K562 (cell line): ENCODE measurements around the gene TMED6. TPM values are rescaled to one million over a fixed set of nuclear protein-coding genes. Genes with fewer than 3 reads are reported as not detected.

Experiments used
- ATAC-seq: fragments of 200-7000 bp; cut with Tn5 transposase; 3 replicates; pipeline ENCODE4 v1.9.1; 2020; ENCODE audit warnings: moderate library complexity
- BruUV-seq: library from RNA; stranded (reverse); fragments of 400-500 nt; replicated peaks from 2 replicates; lab custom pipeline; 2021; lab: Mats Ljungman, UMichigan
- CTCF ChIA-PET: fragments of 300-600 bp; formaldehyde crosslinking; extraction: SDS; loops from one replicate; lab custom pipeline; 2021; ENCODE audit warnings: low intra/inter-chr PET ratio; lab: Yijun Ruan, JAX
- POLR2A ChIA-PET: fragments of 300-600, 350-650 bp; sonication (Branson Sonifier 250); formaldehyde crosslinking; extraction: SDS; loops from one replicate; lab custom pipeline; 2021; ENCODE audit warnings: antibody characterized with exemption, inconsistent platforms; lab: Yijun Ruan, JAX
- DNase-seq, 4 experiments: peaks; one replicate each; pipeline versions ENCODE4 v3.0.0 to v3.0.0-alpha.2; 2011 to 2018; ENCODE audit warnings: low spot score in 3 of 4, mixed read lengths in 3 of 4; ENCODE audit errors: extremely low read depth in 1 of 4
- FAIRE-seq: peaks from 2 replicates; lab custom pipeline; 2011; peaks lifted over from hg19 to GRCh38; lab: Jason Lieb, UNC
- H2AFZ ChIP-seq: 2 replicates; pipeline ENCODE4 v1.6.0; 2011; ENCODE audit warnings: low read depth, low read length, control low read depth, inconsistent platforms
- H3K27ac ChIP-seq: fragments of 200-600 bp; 3 replicates; pipeline ENCODE4 v1.8.0; 2011; ENCODE audit warnings: low read depth, mild to moderate bottlenecking, control low read depth, inconsistent platforms, low read length, moderate library complexity, mixed read lengths; ENCODE audit errors: extremely low read depth
- H3K27me3 ChIP-seq, 2 experiments: fragments of 300-600 bp in 1 of 2; 2 replicates in 1 of 2; 3 replicates in 1 of 2; pipeline versions ENCODE4 v1.6.0 to v1.8.0; 2011; ENCODE audit warnings: inconsistent platforms in 2 of 2, low read length in 2 of 2, mild to moderate bottlenecking in 1 of 2, mixed read lengths in 1 of 2, moderate library complexity in 1 of 2; ENCODE audit not compliant: control insufficient read depth in 2 of 2, insufficient read depth in 2 of 2
- H3K36me3 ChIP-seq: fragments of 300-600 bp; 3 replicates; pipeline ENCODE4 v1.8.0; 2011; ENCODE audit warnings: mild to moderate bottlenecking, low read length, inconsistent platforms; ENCODE audit not compliant: control insufficient read depth, insufficient read depth
- H3K4me1 ChIP-seq, 2 experiments: fragments of 200-600 bp in 1 of 2; replicated peaks in 1 of 2; 2 replicates in 1 of 2; 3 replicates in 1 of 2; pipeline versions ENCODE4 v1.5.1 to v1.8.0; 2011; ENCODE audit warnings: inconsistent platforms in 2 of 2, low read length in 2 of 2, mild to moderate bottlenecking in 1 of 2, mixed read lengths in 1 of 2, moderate library complexity in 1 of 2; ENCODE audit not compliant: control insufficient read depth in 2 of 2, insufficient read depth in 2 of 2
- H3K4me2 ChIP-seq: 2 replicates; pipeline ENCODE4 v1.6.1; 2011; ENCODE audit warnings: low read length, control low read depth, inconsistent platforms, mixed read lengths; ENCODE audit not compliant: insufficient read depth
- H3K4me3 ChIP-seq: fragments of 200-600 bp; sonication (generic), shearing (Covaris generic); 2 replicates; pipeline ENCODE4 v1.5.1; 2016; ENCODE audit warnings: control low read depth, inconsistent platforms
- H3K79me2 ChIP-seq: fragments of 200-600 bp; 3 replicates; pipeline ENCODE4 v1.8.0; 2011; ENCODE audit warnings: low read length, inconsistent platforms; ENCODE audit not compliant: control insufficient read depth, insufficient read depth
- H3K9ac ChIP-seq, 2 experiments: 2 replicates each; pipeline versions ENCODE4 v1.6.0 to v1.6.1; 2011; ENCODE audit warnings: low read depth in 2 of 2, low read length in 2 of 2, control low read depth in 1 of 2, inconsistent platforms in 1 of 2, mild to moderate bottlenecking in 1 of 2, mixed read lengths in 1 of 2; ENCODE audit not compliant: insufficient read depth in 1 of 2
- H3K9me1 ChIP-seq: one replicate; pipeline ENCODE4 v1.6.0; 2011; ENCODE audit warnings: inconsistent platforms, mild to moderate bottlenecking, low read length, moderate library complexity; ENCODE audit not compliant: control insufficient read depth, insufficient read depth
- H3K9me3 ChIP-seq: replicated peaks from 2 replicates; pipeline ENCODE4 v1.5.1; 2011; ENCODE audit warnings: low read depth, low read length, inconsistent platforms; ENCODE audit not compliant: control insufficient read depth, insufficient read depth
- H4K20me1 ChIP-seq: replicated peaks from 2 replicates; pipeline ENCODE4 v1.6.1; 2011; ENCODE audit warnings: low read length, inconsistent platforms, mixed read lengths; ENCODE audit not compliant: control insufficient read depth, insufficient read depth
- CHD2 ChIP-seq: IDR thresholded peaks from 2 replicates; pipeline ENCODE4 v1.6.1; 2011; ENCODE audit warnings: low read depth, low read length
- FOXA3 ChIP-seq, 2 experiments: fragments of 450-650 bp in 1 of 2; sonication (generic) in 1 of 2; formaldehyde crosslinking; IDR thresholded peaks in 1 of 2; conservative IDR thresholded peaks in 1 of 2; 2 replicates each; pipeline versions ENCODE4 v1.4.0 to v1.8.0; 2020 to 2022; ENCODE audit warnings: mild to moderate bottlenecking in 2 of 2, missing genetic modification reagents in 1 of 2
- HCFC1 ChIP-seq: IDR thresholded peaks from 2 replicates; pipeline ENCODE4 v1.6.1; 2012; ENCODE audit warnings: low read depth, low read length, improper control_type of control experiment
- HMGN3 ChIP-seq: IDR thresholded peaks from 2 replicates; pipeline ENCODE4 v1.6.1; 2011; ENCODE audit warnings: borderline replicate concordance, low read depth, mild to moderate bottlenecking, mixed read lengths, low read length; ENCODE audit not compliant: insufficient read length; ENCODE audit errors: extremely low read depth
- NKRF ChIP-seq: fragments of 450-650 bp; IDR thresholded peaks from 2 replicates; pipeline ENCODE4 v1.6.1; 2016; ENCODE audit warnings: borderline replicate concordance
- RBM25 ChIP-seq: fragments of 200-400 bp; formaldehyde crosslinking; IDR thresholded peaks from 2 replicates; pipeline ENCODE4 v1.6.1; 2018; ENCODE audit warnings: low read length, low read depth, moderate library complexity; ENCODE audit not compliant: severe bottlenecking
- SAFB2 ChIP-seq: fragments of 200-400 bp; formaldehyde crosslinking; IDR thresholded peaks from 2 replicates; pipeline ENCODE4 v1.6.1; 2018; ENCODE audit warnings: borderline replicate concordance, low read length, low read depth, moderate library complexity; ENCODE audit not compliant: severe bottlenecking
- ZNF121 ChIP-seq: sonication (generic); formaldehyde crosslinking; conservative IDR thresholded peaks from 2 replicates; pipeline ENCODE4 v1.8.0; 2022; ENCODE audit warnings: missing genetic modification reagents
- ZNF140 ChIP-seq: fragments of 250-450 bp; sonication (Bioruptor Pico); IDR thresholded peaks from 2 replicates; pipeline ENCODE4 v1.8.0; 2021; ENCODE audit warnings: moderate library complexity, mild to moderate bottlenecking, inconsistent platforms
- in situ Hi-C: fragments of 300-500 bp; cut with MboI; formaldehyde crosslinking; loops from 4 replicates; pipeline ENCODE4 v1.15.0; 2018; ENCODE audit warnings: inconsistent platforms, mixed read lengths
- intact Hi-C: fragments of 100-400 bp; cut with micrococcal nuclease; formaldehyde crosslinking; loops from 2 replicates; pipeline ENCODE4 v1.14.2; 2022
- polyA plus RNA-seq, 8 experiments: library from polyadenylated mRNA; depleted of rRNA in 4 of 8; stranded (reverse) in 5 of 8; unstranded in 3 of 8; fragments of >200 nt; fragmentation: Nextera tagmentation in 2 of 8; fragmentation: Illumina TruSeq in 1 of 8; extraction: Ambion mirVana in 2 of 8; extraction: Trizol in 1 of 8; gene quantifications; 2 replicates each; pipeline versions ENCODE4 v1.2.1 to v1.2.3, GENCODE V29; 2011 to 2014; ENCODE audit warnings: inconsistent platforms in 1 of 8, missing spikeins in 1 of 8
- total RNA-seq, 7 experiments: library from RNA; depleted of rRNA in 6 of 7; stranded (reverse); fragments of >200 nt in 6 of 7; fragmentation: Illumina TruSeq in 2 of 7; extraction: Trizol in 2 of 7; gene quantifications; 2 replicates each; pipeline versions ENCODE4 v1.2.1 to v1.2.3, GENCODE V29; 2011 to 2021; ENCODE audit warnings: low replicate concordance in 1 of 7

TMED6 gene
- total and polyA plus RNA-seq, 9 of the 15 experiments (the other 6 are each of a cell fraction or from before 2014, with no cell fraction given): 0.14 to 0.45 (median 0.25) TPM; not detected in 2

- Histone ChIP-seq H3K4me2 (no peak overlapping the region), H4K20me1 (no peaks in the 10 kb centered on the region), H3K27me3 (no peaks in the 10 kb centered on the region), H3K79me2 (no peaks in the 10 kb centered on the region), H3K9me1 (no peaks in the 10 kb centered on the region), H3K27ac (no peak overlapping the region), H2AFZ (peak overlapping the region; percentile 90), H3K9me3 (no peaks in the 10 kb centered on the region), H3K9ac (no peak overlapping the region), H3K4me1 (peaks cover 0 to 7% of the 10 kb centered on the region in 2 experiments; a peak in 4 of 5 replicates), H3K4me3 (no peak overlapping the region), H3K36me3 (no peaks in the 10 kb centered on the region)
- in situ Hi-C loops (no loop called here), intact Hi-C loops (loop anchor here (1.0 to 10.0 kb wide), 4 partner anchors 69 to 358 kb away; partner anchors contain the start of genes NFAT5 and NOB1)
- CTCF ChIA-PET: interaction anchor here (1.5 to 2.3 kb wide), 2 partner anchors 358 to 360 kb away, joined by 7 to 8 read pairs; partner anchors contain the start of gene NOB1
- POLR2A ChIA-PET: interaction anchor here (0.8 to 1.7 kb wide), 5 partner anchors 9 to 29 kb away, joined by 3 to 7 read pairs (median 3); partner anchors contain the start of gene TERF2
- FAIRE-seq (no peak), ATAC-seq (no peak), DNase-seq (no peak)
- BruUV-seq: no TSS peak
- no peak for TF ChIP-seq SAFB2
- TF ChIP-seq CHD2: no peak
- no peak for TF ChIP-seq FOXA3 (CRISPR knock-in tag; conservative IDR thresholded peaks at IDR 0.05 in 1 of 2, IDR thresholded peaks at IDR 0.05 in 1 of 2)
- TF ChIP-seq HMGN3: no peak
- no peak for TF ChIP-seq ZNF140 (CRISPR knock-in tag)
- TF ChIP-seq NKRF: no peak
- peak; percentile 62 for TF ChIP-seq RBM25
- 0 out of 2 replicates have a peak, but pooled peaks have one; percentile 21 for TF ChIP-seq ZNF121
- TF ChIP-seq HCFC1: no peak
Observed at GRCh38 chr16:69395859-69396186, 44.2 kb upstream of the TMED6 start.
